ENCODE measurements around the gene AOPEP. TPM values are rescaled to one million over a fixed set of nuclear protein-coding genes. Genes with fewer than 3 reads are reported as not detected.
A peak's percentile ranks its signal among the peaks of the same experiment; 100 is the strongest.

AOPEP gene
- total and polyA plus RNA-seq, 12 donors = 110 to 250 (median 161) TPM

- Histone ChIP-seq H3K4me1 (peaks cover 0 to 14% (median 6%) of the 10 kb centered on the region in 9 donors), H3K9me3 (no peaks in the 10 kb centered on the region), H3K4me3 (no peak overlapping the region), H3K27me3 (no peaks in the 10 kb centered on the region), H3K36me3 (no peaks in the 10 kb centered on the region), H3K27ac (no peak overlapping the region)
- 97 to 100% methylated on average over 1 of the region's 1 CpG for WGBS, 2 donors
- intact Hi-C loops (cut with DNase I) = no loop called here
- ATAC-seq (no peak), DNase-seq (no peak)
- TF ChIP-seq, protein P1, sequence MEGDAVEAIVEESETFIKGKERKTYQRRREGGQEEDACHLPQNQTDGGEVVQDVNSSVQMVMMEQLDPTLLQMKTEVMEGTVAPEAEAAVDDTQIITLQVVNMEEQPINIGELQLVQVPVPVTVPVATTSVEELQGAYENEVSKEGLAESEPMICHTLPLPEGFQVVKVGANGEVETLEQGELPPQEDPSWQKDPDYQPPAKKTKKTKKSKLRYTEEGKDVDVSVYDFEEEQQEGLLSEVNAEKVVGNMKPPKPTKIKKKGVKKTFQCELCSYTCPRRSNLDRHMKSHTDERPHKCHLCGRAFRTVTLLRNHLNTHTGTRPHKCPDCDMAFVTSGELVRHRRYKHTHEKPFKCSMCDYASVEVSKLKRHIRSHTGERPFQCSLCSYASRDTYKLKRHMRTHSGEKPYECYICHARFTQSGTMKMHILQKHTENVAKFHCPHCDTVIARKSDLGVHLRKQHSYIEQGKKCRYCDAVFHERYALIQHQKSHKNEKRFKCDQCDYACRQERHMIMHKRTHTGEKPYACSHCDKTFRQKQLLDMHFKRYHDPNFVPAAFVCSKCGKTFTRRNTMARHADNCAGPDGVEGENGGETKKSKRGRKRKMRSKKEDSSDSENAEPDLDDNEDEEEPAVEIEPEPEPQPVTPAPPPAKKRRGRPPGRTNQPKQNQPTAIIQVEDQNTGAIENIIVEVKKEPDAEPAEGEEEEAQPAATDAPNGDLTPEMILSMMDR (IDR thresholded peaks at IDR 0.05) = no peak
Measured at GRCh38 chr9:94967482-94967881, 241.0 kb downstream of the AOPEP start.

DNA sequence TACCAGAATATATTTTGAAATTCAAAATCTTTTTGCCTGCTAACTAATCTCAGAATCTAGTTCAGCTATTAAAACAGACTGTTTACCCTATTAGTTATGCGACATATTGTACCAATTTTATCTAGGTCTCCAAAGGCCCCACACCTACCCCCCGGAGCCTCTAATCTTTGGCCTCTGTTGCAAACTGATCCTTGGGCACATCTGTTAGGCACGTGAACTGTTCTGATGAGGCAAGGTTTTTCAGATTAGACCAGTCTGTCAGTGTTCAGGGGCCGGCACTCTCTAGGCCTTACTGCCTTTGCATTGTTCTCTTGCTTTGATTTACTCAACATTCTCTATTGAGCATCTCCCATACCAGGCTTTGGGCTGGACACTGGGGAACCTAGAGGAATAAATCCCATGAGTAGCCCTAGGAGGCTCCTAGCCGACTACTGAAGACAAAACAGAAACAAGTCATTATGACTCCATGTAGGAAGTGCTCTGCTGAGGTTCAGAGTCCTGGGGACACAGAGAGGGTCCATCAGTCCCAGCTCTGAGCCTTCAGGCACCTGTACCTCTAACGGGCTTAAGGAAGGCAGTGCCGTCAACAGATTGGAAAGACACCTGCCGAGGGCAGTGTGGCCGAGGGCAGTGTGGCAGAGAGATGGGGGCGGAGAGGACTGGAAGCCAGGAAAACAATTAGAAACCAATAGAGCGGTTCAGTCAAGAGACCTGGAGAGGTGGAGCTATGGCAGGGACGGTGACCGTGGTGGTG lies 245.1 kb downstream of the AOPEP start:
- no peak overlapping the region for H3K4me3 ChIP-seq
- TF ChIP-seq, protein P1 (IDR thresholded peaks at IDR 0.05) = no peak
- H3K27ac ChIP-seq = peak overlapping the region in 1 of 10 donors; percentile 53
- intact Hi-C loops (cut with DNase I) = no loop called here
- H3K36me3 ChIP-seq = no peaks in the 10 kb centered on the region
- H3K27me3 ChIP-seq = no peaks in the 10 kb centered on the region
- no peaks in the 10 kb centered on the region for H3K9me3 ChIP-seq
- 92 to 95% methylated on average over 13 of the region's 13 CpGs for WGBS, 2 donors
- peaks cover 8 to 48% (median 24%) of the 10 kb centered on the region in 9 donors for H3K4me1 ChIP-seq
- ATAC-seq = no peak
- no peak for DNase-seq

DNA sequence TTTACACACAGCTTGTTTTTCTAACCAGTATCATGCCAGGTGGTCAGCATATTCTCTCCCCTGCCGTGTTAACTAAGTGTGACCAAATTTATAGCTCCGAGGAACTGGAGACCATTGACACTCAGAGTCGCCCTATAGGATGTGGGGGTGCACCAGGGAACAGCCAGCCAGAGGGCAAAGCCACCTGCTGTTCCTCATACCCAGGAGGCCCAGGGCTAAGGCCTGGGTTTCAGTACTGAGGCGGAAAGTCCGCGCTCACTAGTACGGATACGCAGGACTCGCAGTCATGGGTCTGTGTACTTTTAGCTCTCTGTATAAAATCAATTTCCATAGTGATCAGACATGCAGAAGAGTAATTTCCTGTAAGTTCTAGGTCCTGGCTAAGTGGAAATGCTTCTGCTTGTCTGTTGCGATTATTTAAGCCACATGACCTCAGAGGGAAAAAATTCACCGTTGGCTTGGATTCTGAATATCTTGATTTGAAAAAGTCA lies 247.0 kb downstream of the AOPEP start:
- Histone ChIP-seq H3K27ac (peak overlapping the region in 4 of 10 donors; percentile 37 to 53 (median 44)), H3K4me1 (peaks cover 8 to 48% (median 24%) of the 10 kb centered on the region in 9 donors), H3K27me3 (no peaks in the 10 kb centered on the region), H3K4me3 (no peak overlapping the region), H3K9me3 (no peaks in the 10 kb centered on the region), H3K36me3 (no peaks in the 10 kb centered on the region)
- TF ChIP-seq, protein P1 (IDR thresholded peaks at IDR 0.05) = no peak
- DNase-seq (peak in 1 of 2 donors; percentile 21), ATAC-seq (peak; percentile 15 to 55 (median 45))
- intact Hi-C loops (cut with DNase I) = no loop called here
- 61 to 67% methylated on average over 11 of the region's 11 CpGs for WGBS, 2 donors

DNA sequence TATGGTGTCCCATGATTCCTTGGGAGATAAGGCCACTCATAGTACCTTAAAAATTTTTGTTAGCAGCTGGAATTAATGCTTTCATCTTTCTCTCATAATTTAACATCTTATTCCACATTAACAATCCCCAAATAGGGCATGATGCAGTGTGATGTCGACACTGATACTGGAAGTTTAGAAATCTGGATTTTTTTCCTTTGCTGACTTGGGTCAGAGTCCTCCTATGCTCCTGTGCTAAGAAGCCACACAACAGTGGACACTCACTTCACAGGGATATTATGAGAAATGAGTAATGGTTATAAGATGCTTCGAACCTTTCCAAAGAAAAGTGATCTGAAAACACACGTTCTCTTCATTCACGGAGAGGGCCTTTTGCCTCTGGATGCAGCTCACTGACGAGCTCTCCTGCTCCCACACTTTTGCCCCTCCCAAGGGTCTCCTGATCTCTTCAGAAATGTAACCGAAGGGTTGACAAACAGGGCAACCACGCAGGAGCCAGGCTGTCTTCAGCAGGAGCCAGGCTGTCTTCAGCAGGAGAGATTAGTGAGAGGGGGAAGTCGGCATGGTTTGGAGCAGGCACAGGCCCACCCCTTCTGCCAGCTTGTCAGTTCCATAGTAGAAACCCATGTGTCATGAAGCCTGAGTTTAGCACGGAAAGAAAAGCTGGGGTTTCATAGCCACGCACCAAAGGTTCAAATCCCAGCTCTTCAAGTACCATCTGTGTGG lies 247.8 kb downstream of the AOPEP start:
- intact Hi-C loops (cut with DNase I) = no loop called here
- 73 to 79% methylated on average over 10 of the region's 10 CpGs for WGBS, 2 donors
- peak in 2 of 8 donors; percentile 33 to 34 for ATAC-seq
- no peak overlapping the region for H3K4me3 ChIP-seq
- TF ChIP-seq, protein P1 (IDR thresholded peaks at IDR 0.05) = no peak
- H3K27me3 ChIP-seq = no peaks in the 10 kb centered on the region
- H3K9me3 ChIP-seq = no peaks in the 10 kb centered on the region
- no peak for DNase-seq
- peak overlapping the region in 3 of 10 donors; percentile 21 to 48 (median 30) for H3K27ac ChIP-seq
- H3K4me1 ChIP-seq = peaks cover 8 to 48% (median 24%) of the 10 kb centered on the region in 9 donors
- H3K36me3 ChIP-seq = peaks cover 0 to 4% (median 0%) of the 10 kb centered on the region in 9 donors
